Neural crest cell (in vitro differentiated cells): ENCODE measurements around the gene KIF26B. TPM values are rescaled to one million over a fixed set of nuclear protein-coding genes. Genes with fewer than 3 reads are reported as not detected.

ENCODE experiments used
- DNase-seq: peaks from one replicate; pipeline ENCODE4 v3.0.0; 2021; ENCODE audit warnings: low read depth, mixed read lengths, low spot score
- H3K27ac Mint-ChIP-seq: one replicate; pipeline ENCODE4 v1.8.0; 2021; ENCODE audit warnings: mild to moderate bottlenecking, mixed read lengths; ENCODE audit not compliant: unreplicated experiment
- H3K27me3 Mint-ChIP-seq: 2 replicates; pipeline ENCODE4 v1.8.0; 2021; ENCODE audit warnings: low read depth, mild to moderate bottlenecking, mixed read lengths
- H3K36me3 Mint-ChIP-seq: 2 replicates; pipeline ENCODE4 v1.8.0; 2021; ENCODE audit warnings: low read depth, mild to moderate bottlenecking, mixed read lengths
- H3K4me1 Mint-ChIP-seq: 2 replicates; pipeline ENCODE4 v1.8.0; 2021; ENCODE audit warnings: mixed read lengths
- H3K4me3 Mint-ChIP-seq: one replicate; pipeline ENCODE4 v1.8.0; 2021; ENCODE audit warnings: mild to moderate bottlenecking, mixed read lengths
- H3K9me3 Mint-ChIP-seq: 2 replicates; pipeline ENCODE4 v1.8.0; 2021; ENCODE audit warnings: mixed read lengths
- total RNA-seq: library from RNA; stranded (reverse); gene quantifications from 2 replicates; pipeline ENCODE4 v1.2.1, GENCODE V29; 2021
- TF ChIP-seq, protein P1 (sequence below): fragments of 200-600 bp; sonication (generic); conservative IDR thresholded peaks from 2 replicates; pipeline ENCODE4 v1.5.0; 2021; ENCODE audit warnings: antibody characterized with exemption, mild to moderate bottlenecking

The KIF26B gene
- total RNA-seq, 1 donor from 2014 or later, result 6.2 TPM

GRCh38 chr1:245465666-245466065 is 310.9 kb downstream of the KIF26B start:
- Mint-ChIP-seq H3K27ac (peak overlapping the region; percentile 75), H3K36me3 (no peaks in the 10 kb centered on the region), H3K27me3 (no peaks in the 10 kb centered on the region), H3K4me3 (no peak overlapping the region), H3K4me1 (peaks cover 33% of the 10 kb centered on the region), H3K9me3 (no peaks in the 10 kb centered on the region)
- TF ChIP-seq, protein P1, sequence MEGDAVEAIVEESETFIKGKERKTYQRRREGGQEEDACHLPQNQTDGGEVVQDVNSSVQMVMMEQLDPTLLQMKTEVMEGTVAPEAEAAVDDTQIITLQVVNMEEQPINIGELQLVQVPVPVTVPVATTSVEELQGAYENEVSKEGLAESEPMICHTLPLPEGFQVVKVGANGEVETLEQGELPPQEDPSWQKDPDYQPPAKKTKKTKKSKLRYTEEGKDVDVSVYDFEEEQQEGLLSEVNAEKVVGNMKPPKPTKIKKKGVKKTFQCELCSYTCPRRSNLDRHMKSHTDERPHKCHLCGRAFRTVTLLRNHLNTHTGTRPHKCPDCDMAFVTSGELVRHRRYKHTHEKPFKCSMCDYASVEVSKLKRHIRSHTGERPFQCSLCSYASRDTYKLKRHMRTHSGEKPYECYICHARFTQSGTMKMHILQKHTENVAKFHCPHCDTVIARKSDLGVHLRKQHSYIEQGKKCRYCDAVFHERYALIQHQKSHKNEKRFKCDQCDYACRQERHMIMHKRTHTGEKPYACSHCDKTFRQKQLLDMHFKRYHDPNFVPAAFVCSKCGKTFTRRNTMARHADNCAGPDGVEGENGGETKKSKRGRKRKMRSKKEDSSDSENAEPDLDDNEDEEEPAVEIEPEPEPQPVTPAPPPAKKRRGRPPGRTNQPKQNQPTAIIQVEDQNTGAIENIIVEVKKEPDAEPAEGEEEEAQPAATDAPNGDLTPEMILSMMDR, result no peak
- no peak for DNase-seq

- Mint-ChIP-seq H3K36me3 (no peaks in the 10 kb centered on the region), H3K4me1 (peaks cover 33% of the 10 kb centered on the region), H3K27me3 (no peaks in the 10 kb centered on the region), H3K27ac (peak overlapping the region; percentile 75), H3K4me3 (no peak overlapping the region), H3K9me3 (no peaks in the 10 kb centered on the region)
- DNase-seq, result no peak
- TF ChIP-seq, protein P1, result no peak
Observed at GRCh38 chr1:245466261-245466660, 311.5 kb downstream of the KIF26B start.

GRCh38 chr1:245467804-245468203 is 313.0 kb downstream of the KIF26B start:
- no peak for DNase-seq
- H3K27ac Mint-ChIP-seq, result no peak overlapping the region
- H3K4me1 Mint-ChIP-seq, result peaks cover 33% of the 10 kb centered on the region
- TF ChIP-seq, protein P1, result no peak
- no peaks in the 10 kb centered on the region for H3K36me3 Mint-ChIP-seq
- no peak overlapping the region for H3K4me3 Mint-ChIP-seq
- no peaks in the 10 kb centered on the region for H3K27me3 Mint-ChIP-seq
- no peaks in the 10 kb centered on the region for H3K9me3 Mint-ChIP-seq

- peak overlapping the region; percentile 20 for H3K27ac Mint-ChIP-seq
- H3K36me3 Mint-ChIP-seq, result no peaks in the 10 kb centered on the region
Observed at GRCh38 chr1:245469006-245469405, 314.2 kb downstream of the KIF26B start.

DNA sequence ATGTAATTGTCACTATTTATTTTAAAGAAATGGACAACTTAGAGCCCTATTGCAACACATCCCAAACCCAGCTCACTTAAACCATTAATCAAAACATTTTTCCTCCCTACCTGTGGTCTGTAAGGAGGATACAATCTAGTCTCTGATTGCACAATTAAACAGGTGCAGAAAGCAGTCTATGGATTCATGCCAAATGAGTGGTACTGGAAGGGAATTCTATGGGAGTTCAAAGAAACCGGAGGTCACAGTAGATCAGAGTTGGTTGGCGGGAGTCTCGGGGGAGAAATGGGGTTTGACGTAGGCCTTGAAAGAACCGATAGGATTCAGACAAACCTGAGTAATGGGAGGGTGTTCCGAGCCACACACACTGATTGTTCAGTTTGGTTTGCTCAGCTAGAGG is 314.9 kb downstream of the KIF26B start:
- Mint-ChIP-seq H3K36me3 (no peaks in the 10 kb centered on the region), H3K9me3 (no peaks in the 10 kb centered on the region), H3K27me3 (no peaks in the 10 kb centered on the region), H3K4me1 (peaks cover 28% of the 10 kb centered on the region), H3K4me3 (no peak overlapping the region), H3K27ac (no peak overlapping the region)
- TF ChIP-seq, protein P1, result no peak
- DNase-seq, result no peak

More at GRCh38 chr1:245469006-245469405, 314.2 kb downstream of the KIF26B start:
- no peak for DNase-seq
- TF ChIP-seq, protein P1, result no peak
- Mint-ChIP-seq H3K4me1 (peaks cover 27% of the 10 kb centered on the region), H3K4me3 (no peak overlapping the region), H3K27me3 (no peaks in the 10 kb centered on the region), H3K9me3 (no peaks in the 10 kb centered on the region)

- DNase-seq, result no peak
- no peak overlapping the region for H3K4me3 Mint-ChIP-seq
- H3K9me3 Mint-ChIP-seq, result no peaks in the 10 kb centered on the region
- H3K36me3 Mint-ChIP-seq, result no peaks in the 10 kb centered on the region
- H3K4me1 Mint-ChIP-seq, result peaks cover 15% of the 10 kb centered on the region
- TF ChIP-seq, protein P1, result no peak
- no peaks in the 10 kb centered on the region for H3K27me3 Mint-ChIP-seq
- H3K27ac Mint-ChIP-seq, result no peak overlapping the region
Observed at GRCh38 chr1:245475126-245475525, 320.3 kb downstream of the KIF26B start.
